CD4-positive, CD25-positive, alpha-beta regulatory T cell (primary cell): ENCODE results near the gene RIN3. TPM values are rescaled to one million over a fixed set of nuclear protein-coding genes. Genes with fewer than 3 reads are reported as not detected.

ENCODE experiments used
- ATAC-seq, 2 donors: fragments of 150-1000 bp; cut with Tn5 transposase; one replicate each; pipeline ENCODE4 v1.10.0; 2021; ENCODE audit warnings: low read depth in 2 of 2, moderate number of reproducible peaks in 2 of 2, moderate library complexity in 1 of 2
- DNase-seq, 3 donors: peaks; one replicate each; pipeline versions ENCODE4 v3.0.0 to v3.0.0-alpha.2; 2012 to 2022; ENCODE audit warnings: mixed read lengths in 1 of 3
- H3K27ac ChIP-seq: one replicate; pipeline ENCODE4 v1.7.0; 2013; ENCODE audit warnings: mild to moderate bottlenecking, low read length; ENCODE audit not compliant: insufficient read depth, poor library complexity, severe bottlenecking
- H3K27me3 ChIP-seq: one replicate; pipeline ENCODE4 v1.7.0; 2013; ENCODE audit warnings: low read length; ENCODE audit not compliant: control insufficient read depth, insufficient read depth
- H3K36me3 ChIP-seq: one replicate; pipeline ENCODE4 v1.7.0; 2013; ENCODE audit warnings: mild to moderate bottlenecking, low read length, moderate library complexity; ENCODE audit not compliant: control insufficient read depth, insufficient read depth
- H3K4me1 ChIP-seq: 2 replicates; pipeline ENCODE4 v1.7.0; 2013; ENCODE audit warnings: mild to moderate bottlenecking, low read length; ENCODE audit not compliant: insufficient read depth, control insufficient read depth, poor library complexity, severe bottlenecking
- H3K4me3 ChIP-seq: one replicate; pipeline ENCODE4 v1.7.0; 2013; ENCODE audit warnings: low read depth, mild to moderate bottlenecking, low read length, moderate library complexity
- H3K9me3 ChIP-seq, 2 experiments: 1 replicate in 1 of 2; 2 replicates in 1 of 2; pipeline ENCODE4 v1.7.0; 2013; ENCODE audit warnings: low read length in 2 of 2, mild to moderate bottlenecking in 1 of 2, moderate library complexity in 1 of 2; ENCODE audit not compliant: control insufficient read depth in 2 of 2
- H3K27ac Mint-ChIP-seq, 3 donors: one replicate each; pipeline ENCODE4 v1.8.0; 2020 to 2022; ENCODE audit warnings: mild to moderate bottlenecking in 3 of 3, mixed read lengths in 3 of 3, moderate library complexity in 2 of 3
- H3K27me3 Mint-ChIP-seq: one replicate; pipeline ENCODE4 v1.8.0; 2022; ENCODE audit warnings: mild to moderate bottlenecking, mixed read lengths
- H3K36me3 Mint-ChIP-seq: one replicate; pipeline ENCODE4 v1.8.0; 2020; ENCODE audit warnings: mixed read lengths
- H3K4me1 Mint-ChIP-seq, 4 donors: one replicate each; pipeline ENCODE4 v1.8.0; 2020 to 2022; ENCODE audit warnings: mixed read lengths in 4 of 4, mild to moderate bottlenecking in 1 of 4
- H3K4me3 Mint-ChIP-seq, 4 donors: one replicate each; pipeline ENCODE4 v1.8.0; 2020 to 2022; ENCODE audit warnings: mild to moderate bottlenecking in 4 of 4, mixed read lengths in 4 of 4, moderate library complexity in 3 of 4
- H3K9me3 Mint-ChIP-seq, 7 donors: one replicate each; pipeline ENCODE4 v1.8.0; 2020 to 2022; ENCODE audit warnings: mixed read lengths in 7 of 7, mild to moderate bottlenecking in 3 of 7, moderate library complexity in 2 of 7
- polyA plus RNA-seq, 4 donors: library from polyadenylated mRNA; unstranded; fragments of 300-500 nt; fragmentation: Illumina TruSeq; gene quantifications; one replicate each; pipeline ENCODE4 v1.2.3, GENCODE V29; 2021
- total RNA-seq: library from RNA; stranded (reverse); gene quantifications from one replicate; pipeline ENCODE4 v1.2.3, GENCODE V29; 2022

The RIN3 gene
- total and polyA plus RNA-seq, 5 donors from 2014 or later: 21.0 to 120 (median 25.0) TPM

- H3K36me3 Mint-ChIP-seq: no peaks in the 10 kb centered on the region
- H3K4me3 Mint-ChIP-seq: no peak overlapping the region
- ATAC-seq: no peak
- peak overlapping the region in 1 of 3 donors; percentile 3 for H3K27ac Mint-ChIP-seq
- H3K4me1 ChIP-seq: peaks cover 12% of the 10 kb centered on the region
- no peak for DNase-seq
- no peak overlapping the region for H3K4me3 ChIP-seq
- no peaks in the 10 kb centered on the region for H3K27me3 ChIP-seq
- H3K36me3 ChIP-seq: no peaks in the 10 kb centered on the region
- H3K27ac ChIP-seq: no peak overlapping the region
- peaks cover 7 to 24% (median 14%) of the 10 kb centered on the region in 4 donors for H3K4me1 Mint-ChIP-seq
- no peaks in the 10 kb centered on the region for H3K9me3 ChIP-seq
- no peaks in the 10 kb centered on the region for H3K27me3 Mint-ChIP-seq
- no peaks in the 10 kb centered on the region for H3K9me3 Mint-ChIP-seq
Observed at GRCh38 chr14:92549859-92550230, 36.3 kb downstream of the RIN3 start.

GRCh38 chr14:92551044-92551841, 37.7 kb downstream of the RIN3 start:
- DNase-seq (peak in 2 of 3 donors; percentile 35 to 66), ATAC-seq (peak; percentile 61 to 63)
- H3K27me3 Mint-ChIP-seq: no peaks in the 10 kb centered on the region
- peak overlapping the region in 1 of 3 donors; percentile 82 for H3K27ac Mint-ChIP-seq
- H3K36me3 ChIP-seq: no peaks in the 10 kb centered on the region
- peaks cover 8 to 37% (median 18%) of the 10 kb centered on the region in 4 donors for H3K4me1 Mint-ChIP-seq
- peaks cover 20% of the 10 kb centered on the region for H3K4me1 ChIP-seq
- H3K9me3 Mint-ChIP-seq: no peaks in the 10 kb centered on the region
- peak overlapping the region in 1 of 4 donors; percentile 12 for H3K4me3 Mint-ChIP-seq
- no peaks in the 10 kb centered on the region for H3K36me3 Mint-ChIP-seq
- H3K27ac ChIP-seq: no peak overlapping the region
- H3K4me3 ChIP-seq: peak overlapping the region; percentile 6
- no peaks in the 10 kb centered on the region for H3K9me3 ChIP-seq
- H3K27me3 ChIP-seq: no peaks in the 10 kb centered on the region

- Mint-ChIP-seq H3K4me1 (peaks cover 16 to 45% (median 24%) of the 10 kb centered on the region in 4 donors), H3K27me3 (no peaks in the 10 kb centered on the region), H3K27ac (peak overlapping the region in 1 of 3 donors; percentile 82), H3K9me3 (no peaks in the 10 kb centered on the region), H3K4me3 (no peak overlapping the region), H3K36me3 (no peaks in the 10 kb centered on the region)
- no peaks in the 10 kb centered on the region for H3K36me3 ChIP-seq
- no peak overlapping the region for H3K27ac ChIP-seq
- no peak overlapping the region for H3K4me3 ChIP-seq
- DNase-seq: no peak
- ATAC-seq: no peak
- H3K4me1 ChIP-seq: peaks cover 23% of the 10 kb centered on the region
- H3K27me3 ChIP-seq: no peaks in the 10 kb centered on the region
- no peaks in the 10 kb centered on the region for H3K9me3 ChIP-seq
Observed at GRCh38 chr14:92552066-92552465, 38.5 kb downstream of the RIN3 start.

- no peak for DNase-seq
- Mint-ChIP-seq H3K27me3 (no peaks in the 10 kb centered on the region), H3K36me3 (no peaks in the 10 kb centered on the region), H3K4me3 (no peak overlapping the region), H3K9me3 (no peaks in the 10 kb centered on the region), H3K27ac (peak overlapping the region in 1 of 3 donors; percentile 51), H3K4me1 (peaks cover 17 to 57% (median 23%) of the 10 kb centered on the region in 4 donors)
- ATAC-seq: no peak
- no peaks in the 10 kb centered on the region for H3K27me3 ChIP-seq
- H3K36me3 ChIP-seq: no peaks in the 10 kb centered on the region
- H3K4me1 ChIP-seq: peaks cover 23% of the 10 kb centered on the region
- H3K4me3 ChIP-seq: no peak overlapping the region
- no peak overlapping the region for H3K27ac ChIP-seq
- H3K9me3 ChIP-seq: no peaks in the 10 kb centered on the region
Observed at GRCh38 chr14:92553438-92553837, 39.9 kb downstream of the RIN3 start.

GRCh38 chr14:92555465-92556111, 42.0 kb downstream of the RIN3 start:
- no peaks in the 10 kb centered on the region for H3K36me3 ChIP-seq
- DNase-seq: peak in 1 of 3 donors; percentile 40
- no peak for ATAC-seq
- peaks cover 23% of the 10 kb centered on the region for H3K4me1 ChIP-seq
- peaks cover 17 to 69% (median 26%) of the 10 kb centered on the region in 4 donors for H3K4me1 Mint-ChIP-seq
- H3K27me3 ChIP-seq: no peaks in the 10 kb centered on the region
- no peak overlapping the region for H3K27ac ChIP-seq
- peak overlapping the region; percentile 12 to 39 (median 33) for H3K27ac Mint-ChIP-seq
- no peaks in the 10 kb centered on the region for H3K36me3 Mint-ChIP-seq
- no peaks in the 10 kb centered on the region for H3K27me3 Mint-ChIP-seq
- H3K9me3 ChIP-seq: no peaks in the 10 kb centered on the region
- H3K9me3 Mint-ChIP-seq: no peaks in the 10 kb centered on the region
- H3K4me3 Mint-ChIP-seq: no peak overlapping the region
- no peak overlapping the region for H3K4me3 ChIP-seq

- no peaks in the 10 kb centered on the region for H3K9me3 ChIP-seq
- ATAC-seq (no peak), DNase-seq (peak in 1 of 3 donors; percentile 36)
- H3K4me3 Mint-ChIP-seq: peak overlapping the region in 2 of 4 donors; percentile 1 to 50
- H3K9me3 Mint-ChIP-seq: no peaks in the 10 kb centered on the region
- H3K27me3 ChIP-seq: no peaks in the 10 kb centered on the region
- no peaks in the 10 kb centered on the region for H3K36me3 Mint-ChIP-seq
- no peak overlapping the region for H3K27ac ChIP-seq
- H3K4me3 ChIP-seq: no peak overlapping the region
- H3K4me1 Mint-ChIP-seq: peaks cover 14 to 67% (median 22%) of the 10 kb centered on the region in 4 donors
- no peaks in the 10 kb centered on the region for H3K27me3 Mint-ChIP-seq
- no peaks in the 10 kb centered on the region for H3K36me3 ChIP-seq
- H3K4me1 ChIP-seq: peaks cover 21% of the 10 kb centered on the region
- H3K27ac Mint-ChIP-seq: peak overlapping the region in 1 of 3 donors; percentile 33
Observed at GRCh38 chr14:92556255-92556741, 42.7 kb downstream of the RIN3 start.

GRCh38 chr14:92556863-92557543, 43.4 kb downstream of the RIN3 start:
- H3K27me3 Mint-ChIP-seq: no peaks in the 10 kb centered on the region
- DNase-seq: no peak
- H3K36me3 ChIP-seq: no peaks in the 10 kb centered on the region
- peaks cover 10 to 63% (median 19%) of the 10 kb centered on the region in 4 donors for H3K4me1 Mint-ChIP-seq
- ATAC-seq: peak in 1 of 2 donors; percentile 30
- peak overlapping the region in 1 of 3 donors; percentile 34 for H3K27ac Mint-ChIP-seq
- no peaks in the 10 kb centered on the region for H3K9me3 ChIP-seq
- no peak overlapping the region for H3K4me3 ChIP-seq
- H3K4me1 ChIP-seq: peaks cover 14% of the 10 kb centered on the region
- H3K9me3 Mint-ChIP-seq: no peaks in the 10 kb centered on the region
- no peak overlapping the region for H3K27ac ChIP-seq
- H3K27me3 ChIP-seq: no peaks in the 10 kb centered on the region
- H3K4me3 Mint-ChIP-seq: peak overlapping the region in 3 of 4 donors; percentile 24 to 50 (median 49)
- no peaks in the 10 kb centered on the region for H3K36me3 Mint-ChIP-seq
